ENCODE results near the gene BRD1.

GRCh38 chr22:49853981-49854831 is 26.5 kb upstream of the BRD1 start:
- no peak for TF ChIP-seq POLR2A (IDR thresholded peaks at IDR 0.05)
- TF ChIP-seq, protein P1, sequence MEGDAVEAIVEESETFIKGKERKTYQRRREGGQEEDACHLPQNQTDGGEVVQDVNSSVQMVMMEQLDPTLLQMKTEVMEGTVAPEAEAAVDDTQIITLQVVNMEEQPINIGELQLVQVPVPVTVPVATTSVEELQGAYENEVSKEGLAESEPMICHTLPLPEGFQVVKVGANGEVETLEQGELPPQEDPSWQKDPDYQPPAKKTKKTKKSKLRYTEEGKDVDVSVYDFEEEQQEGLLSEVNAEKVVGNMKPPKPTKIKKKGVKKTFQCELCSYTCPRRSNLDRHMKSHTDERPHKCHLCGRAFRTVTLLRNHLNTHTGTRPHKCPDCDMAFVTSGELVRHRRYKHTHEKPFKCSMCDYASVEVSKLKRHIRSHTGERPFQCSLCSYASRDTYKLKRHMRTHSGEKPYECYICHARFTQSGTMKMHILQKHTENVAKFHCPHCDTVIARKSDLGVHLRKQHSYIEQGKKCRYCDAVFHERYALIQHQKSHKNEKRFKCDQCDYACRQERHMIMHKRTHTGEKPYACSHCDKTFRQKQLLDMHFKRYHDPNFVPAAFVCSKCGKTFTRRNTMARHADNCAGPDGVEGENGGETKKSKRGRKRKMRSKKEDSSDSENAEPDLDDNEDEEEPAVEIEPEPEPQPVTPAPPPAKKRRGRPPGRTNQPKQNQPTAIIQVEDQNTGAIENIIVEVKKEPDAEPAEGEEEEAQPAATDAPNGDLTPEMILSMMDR (IDR thresholded peaks at IDR 0.05): no peak
